HepG2 (cell line): ENCODE data around the gene AMPD2. TPM values are rescaled to one million over a fixed set of nuclear protein-coding genes. Genes with fewer than 3 reads are reported as not detected.

ENCODE experiments used
- MTA3 ChIP-seq: sonication (generic); formaldehyde crosslinking; IDR thresholded peaks from 2 replicates; pipeline ENCODE4 v1.4.0; 2020; ENCODE audit warnings: missing genetic modification reagents
- NFIC ChIP-seq: IDR thresholded peaks from 2 replicates; pipeline ENCODE4 v1.6.1; 2012; ENCODE audit warnings: mild to moderate bottlenecking, low read length, inconsistent platforms
- SOX13 ChIP-seq, 3 experiments: fragments of 450-650 bp in 1 of 3; sonication (generic) in 1 of 3; formaldehyde crosslinking in 1 of 3; IDR thresholded peaks in 2 of 3; conservative IDR thresholded peaks in 1 of 3; 2 replicates each; pipeline versions ENCODE4 v1.5.0 to v1.6.1; 2016 to 2020; ENCODE audit warnings: antibody characterized with exemption in 1 of 3, mild to moderate bottlenecking in 1 of 3, missing compliant biosample characterization in 1 of 3, missing genetic modification reagents in 1 of 3, moderate library complexity in 1 of 3
- TARDBP ChIP-seq: sonication (generic); formaldehyde crosslinking; IDR thresholded peaks from 2 replicates; pipeline ENCODE4 v1.8.0; 2022; ENCODE audit warnings: mild to moderate bottlenecking, missing genetic modification reagents
- ZNF101 ChIP-seq: sonication (generic); formaldehyde crosslinking; IDR thresholded peaks from 2 replicates; pipeline ENCODE4 v1.4.0; 2020; ENCODE audit warnings: mild to moderate bottlenecking, low read depth, missing genetic modification reagents, borderline replicate concordance
- ZNF225 ChIP-seq: sonication (generic); formaldehyde crosslinking; IDR thresholded peaks from 2 replicates; pipeline ENCODE4 v1.4.0; 2020; ENCODE audit warnings: mild to moderate bottlenecking, missing genetic modification reagents
- ZNF550 ChIP-seq: sonication (generic); formaldehyde crosslinking; IDR thresholded peaks from 2 replicates; pipeline ENCODE4 v1.4.0; 2020; ENCODE audit warnings: mild to moderate bottlenecking, missing genetic modification reagents, borderline replicate concordance
- ZNF615 ChIP-seq: sonication (generic); formaldehyde crosslinking; IDR thresholded peaks from 2 replicates; pipeline ENCODE4 v1.5.0; 2020; ENCODE audit warnings: mild to moderate bottlenecking, missing genetic modification reagents, borderline replicate concordance
- ZZZ3 ChIP-seq: sonication (generic); formaldehyde crosslinking; IDR thresholded peaks from 2 replicates; pipeline ENCODE4 v1.4.0; 2020; ENCODE audit warnings: missing genetic modification reagents, mild to moderate bottlenecking, borderline replicate concordance
- polyA plus RNA-seq, 8 experiments: library from polyadenylated mRNA; depleted of rRNA in 3 of 8; stranded (reverse) in 7 of 8; unstranded in 1 of 8; fragments of >200 nt; fragmentation: Illumina TruSeq in 4 of 8; extraction: Trizol in 4 of 8; gene quantifications; 2 replicates each; pipeline versions ENCODE4 v1.2.1 to v1.2.3, GENCODE V29; 2011 to 2016; ENCODE audit warnings: low read depth in 4 of 8, missing spikeins in 1 of 8, mixed read lengths in 1 of 8; ENCODE audit not compliant: insufficient read depth in 1 of 8
- total RNA-seq, 5 experiments: library from RNA; depleted of rRNA; stranded (reverse); fragments of >200 nt; fragmentation: Illumina TruSeq; extraction: Trizol; gene quantifications; 2 replicates each; pipeline ENCODE4 v1.2.3, GENCODE V29; 2016; ENCODE audit warnings: low read depth in 1 of 5
- TF ChIP-seq, protein P1 (sequence below): sonication (generic); formaldehyde crosslinking; IDR thresholded peaks from 2 replicates; pipeline ENCODE4 v1.8.1; 2023; ENCODE audit warnings: mild to moderate bottlenecking, moderate library complexity, missing genetic modification reagents
- TF ChIP-seq, protein P2 (sequence below): sonication (generic); formaldehyde crosslinking; IDR thresholded peaks from 2 replicates; pipeline ENCODE4 v1.4.0; 2020; ENCODE audit warnings: missing genetic modification reagents

Gene AMPD2
- total and polyA plus RNA-seq, 2 of the 13 experiments (the other 11 are each of a cell fraction or from before 2014, with no cell fraction given): 62.3 to 82.0 TPM

DNA sequence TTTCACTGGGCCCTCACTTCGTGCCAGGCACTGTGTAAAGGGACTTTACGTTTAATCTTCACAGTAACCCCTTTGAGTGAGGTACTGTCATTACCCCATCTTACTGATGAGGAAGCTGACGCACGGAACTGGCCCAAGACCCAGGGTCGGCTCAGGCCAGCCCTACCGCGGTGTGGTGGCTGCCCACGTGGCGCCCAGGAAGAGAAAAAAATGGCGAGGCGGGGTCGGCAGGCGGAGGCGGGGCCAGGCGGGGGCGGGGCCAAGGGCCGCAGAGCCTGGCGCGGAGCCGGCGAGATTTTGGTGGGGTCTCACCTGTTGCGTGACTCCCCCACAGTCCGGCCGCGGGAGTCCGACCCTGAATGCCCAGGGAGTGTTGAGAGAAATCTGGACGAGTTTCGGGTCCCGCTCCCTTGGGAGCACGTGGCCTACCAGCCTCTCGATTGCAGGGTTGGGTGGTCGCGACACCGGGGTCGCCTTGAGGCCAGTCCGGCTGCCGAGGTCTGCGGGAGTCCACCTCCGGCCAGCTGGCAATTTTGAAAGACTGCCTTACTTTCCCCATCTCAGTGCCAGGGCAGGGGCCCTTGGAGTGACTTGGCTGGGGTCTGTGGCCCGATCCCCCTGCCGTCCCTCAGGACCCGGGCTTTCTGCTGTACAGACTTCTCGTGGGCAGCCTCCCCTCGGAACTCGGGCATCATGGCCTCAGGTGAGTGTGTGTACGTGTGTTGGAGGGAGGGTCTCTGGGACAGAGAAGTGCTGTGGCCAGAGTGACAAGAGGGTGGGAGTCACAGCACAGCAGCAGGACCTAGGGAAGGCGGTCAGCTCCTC, at the start of gene AMPD2, which contains the start of gene GNAT2 (continued):
- TF ChIP-seq NFIC (no peak), ZNF615 (CRISPR knock-in tag) (no peak), ZNF101 (CRISPR knock-in tag) (no peak), TARDBP (CRISPR knock-in tag) (peak; percentile 52; the same call in 1 of the 2 replicates), ZNF225 (CRISPR knock-in tag) (no peak), ZZZ3 (CRISPR knock-in tag) (no peak), ZNF550 (CRISPR knock-in tag) (no peak), MTA3 (CRISPR knock-in tag) (no peak), SOX13 (IDR thresholded peaks at IDR 0.05) (no peak), SOX13 (CRISPR knock-in tag; conservative IDR thresholded peaks at IDR 0.05 in 1 of 2, IDR thresholded peaks at IDR 0.05 in 1 of 2) (no peak; a peak in 1 of 4 replicates)
- TF ChIP-seq, protein P1, sequence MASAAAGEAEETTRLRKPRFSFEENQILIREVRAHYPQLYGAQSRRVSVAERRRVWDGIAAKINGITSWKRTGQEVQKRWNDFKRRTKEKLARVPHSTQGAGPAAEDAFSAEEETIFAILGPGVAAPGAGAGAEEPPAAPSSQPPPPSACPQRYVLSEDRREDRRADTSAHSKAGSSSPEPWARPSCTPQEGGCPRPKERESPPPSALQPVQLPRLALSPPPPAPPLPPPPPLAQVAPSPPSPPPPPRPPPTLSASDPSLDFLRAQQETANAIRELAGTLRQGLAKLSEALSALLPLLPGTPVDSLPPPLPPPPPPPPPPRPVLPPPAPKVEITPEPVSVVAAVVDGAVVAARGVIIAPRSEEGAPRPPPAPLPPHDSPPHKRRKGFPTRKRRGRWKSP: no peak
- TF ChIP-seq, protein P2, sequence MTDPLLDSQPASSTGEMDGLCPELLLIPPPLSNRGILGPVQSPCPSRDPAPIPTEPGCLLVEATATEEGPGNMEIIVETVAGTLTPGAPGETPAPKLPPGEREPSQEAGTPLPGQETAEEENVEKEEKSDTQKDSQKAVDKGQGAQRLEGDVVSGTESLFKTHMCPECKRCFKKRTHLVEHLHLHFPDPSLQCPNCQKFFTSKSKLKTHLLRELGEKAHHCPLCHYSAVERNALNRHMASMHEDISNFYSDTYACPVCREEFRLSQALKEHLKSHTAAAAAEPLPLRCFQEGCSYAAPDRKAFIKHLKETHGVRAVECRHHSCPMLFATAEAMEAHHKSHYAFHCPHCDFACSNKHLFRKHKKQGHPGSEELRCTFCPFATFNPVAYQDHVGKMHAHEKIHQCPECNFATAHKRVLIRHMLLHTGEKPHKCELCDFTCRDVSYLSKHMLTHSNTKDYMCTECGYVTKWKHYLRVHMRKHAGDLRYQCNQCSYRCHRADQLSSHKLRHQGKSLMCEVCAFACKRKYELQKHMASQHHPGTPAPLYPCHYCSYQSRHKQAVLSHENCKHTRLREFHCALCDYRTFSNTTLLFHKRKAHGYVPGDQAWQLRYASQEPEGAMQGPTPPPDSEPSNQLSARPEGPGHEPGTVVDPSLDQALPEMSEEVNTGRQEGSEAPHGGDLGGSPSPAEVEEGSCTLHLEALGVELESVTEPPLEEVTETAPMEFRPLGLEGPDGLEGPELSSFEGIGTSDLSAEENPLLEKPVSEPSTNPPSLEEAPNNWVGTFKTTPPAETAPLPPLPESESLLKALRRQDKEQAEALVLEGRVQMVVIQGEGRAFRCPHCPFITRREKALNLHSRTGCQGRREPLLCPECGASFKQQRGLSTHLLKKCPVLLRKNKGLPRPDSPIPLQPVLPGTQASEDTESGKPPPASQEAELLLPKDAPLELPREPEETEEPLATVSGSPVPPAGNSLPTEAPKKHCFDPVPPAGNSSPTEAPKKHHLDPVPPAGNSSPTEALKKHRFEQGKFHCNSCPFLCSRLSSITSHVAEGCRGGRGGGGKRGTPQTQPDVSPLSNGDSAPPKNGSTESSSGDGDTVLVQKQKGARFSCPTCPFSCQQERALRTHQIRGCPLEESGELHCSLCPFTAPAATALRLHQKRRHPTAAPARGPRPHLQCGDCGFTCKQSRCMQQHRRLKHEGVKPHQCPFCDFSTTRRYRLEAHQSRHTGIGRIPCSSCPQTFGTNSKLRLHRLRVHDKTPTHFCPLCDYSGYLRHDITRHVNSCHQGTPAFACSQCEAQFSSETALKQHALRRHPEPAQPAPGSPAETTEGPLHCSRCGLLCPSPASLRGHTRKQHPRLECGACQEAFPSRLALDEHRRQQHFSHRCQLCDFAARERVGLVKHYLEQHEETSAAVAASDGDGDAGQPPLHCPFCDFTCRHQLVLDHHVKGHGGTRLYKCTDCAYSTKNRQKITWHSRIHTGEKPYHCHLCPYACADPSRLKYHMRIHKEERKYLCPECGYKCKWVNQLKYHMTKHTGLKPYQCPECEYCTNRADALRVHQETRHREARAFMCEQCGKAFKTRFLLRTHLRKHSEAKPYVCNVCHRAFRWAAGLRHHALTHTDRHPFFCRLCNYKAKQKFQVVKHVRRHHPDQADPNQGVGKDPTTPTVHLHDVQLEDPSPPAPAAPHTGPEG (CRISPR knock-in tag): peak; percentile 56; the same call in 1 of the 2 replicates
